ENCODE measurements around the gene KIF16B.

DNA sequence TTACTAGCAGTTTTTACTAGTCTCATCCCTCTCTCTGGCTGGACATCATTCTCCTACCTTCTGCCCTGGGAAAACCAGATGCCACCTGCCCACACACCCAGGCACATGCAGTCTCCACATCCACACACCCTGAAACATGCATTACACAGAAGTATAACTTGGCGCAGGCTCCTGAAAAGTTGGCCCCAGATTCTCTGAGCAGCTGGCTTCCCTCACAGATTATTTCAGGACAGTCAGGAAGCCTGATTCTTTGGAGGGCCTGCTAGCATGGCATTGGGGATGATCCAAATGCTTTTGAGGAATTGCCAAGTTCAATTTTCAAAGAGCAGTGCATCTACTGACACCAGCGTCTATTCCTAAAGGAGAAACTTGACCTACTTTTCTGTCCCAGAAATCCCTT is 27.8 kb upstream of the KIF16B start:
- TF ChIP-seq POLR2A (IDR thresholded peaks at IDR 0.05), result no peak
- no peak for TF ChIP-seq CTCF (IDR thresholded peaks at IDR 0.05)
